B cell (primary cell): ENCODE data around the gene PIP4K2A. TPM values are rescaled to one million over a fixed set of nuclear protein-coding genes. Genes with fewer than 3 reads are reported as not detected.

Source experiments
- ATAC-seq: fragments of 200-7000 bp; cut with Tn5 transposase; one replicate; pipeline ENCODE4 v1.10.0; 2021; ENCODE audit warnings: low read depth, mild to moderate bottlenecking, moderate number of reproducible peaks, moderate library complexity
- CTCF ChIA-PET: fragments of 350-600 bp; sonication (Branson Sonifier 250); formaldehyde crosslinking; loops from one replicate; lab custom pipeline; 2021; ENCODE audit warnings: antibody characterized with exemption, inconsistent platforms; lab: Charles Lee
- POLR2A ChIA-PET: fragments of 350-600 bp; sonication (Branson Sonifier 250); formaldehyde crosslinking; loops from one replicate; lab custom pipeline; 2021; ENCODE audit warnings: antibody characterized with exemption; lab: Charles Lee
- DNase-seq: peaks from one replicate; pipeline ENCODE4 v3.0.0; 2013
- H2AFZ ChIP-seq: 2 replicates; pipeline ENCODE4 v1.6.1; 2012; ENCODE audit warnings: mild to moderate bottlenecking, low read depth, low read length; ENCODE audit not compliant: insufficient read depth, poor library complexity, severe bottlenecking
- H3K27ac ChIP-seq, 2 donors: 1 replicate in 1 of 2; 2 replicates in 1 of 2; pipeline ENCODE4 v1.5.1; 2012 to 2013; ENCODE audit warnings: low read length in 2 of 2, mild to moderate bottlenecking in 2 of 2, moderate library complexity in 1 of 2
- H3K27me3 ChIP-seq, 4 experiments: fragments of 200-600 bp in 1 of 4; sonication (generic) in 1 of 4; replicated peaks in 1 of 4; 1 replicate in 2 of 4; 2 replicates in 2 of 4; pipeline versions ENCODE4 v1.6.1 to v1.7.0; 2013 to 2016; ENCODE audit warnings: low read length in 3 of 4, mild to moderate bottlenecking in 2 of 4, mixed read lengths in 1 of 4, moderate library complexity in 1 of 4; ENCODE audit not compliant: insufficient read depth in 4 of 4, control insufficient read depth in 3 of 4; ENCODE audit errors: control extremely low read depth in 1 of 4
- H3K36me3 ChIP-seq, 2 experiments: replicated peaks in 1 of 2; 1 replicate in 1 of 2; 2 replicates in 1 of 2; pipeline versions ENCODE4 v1.6.1 to v1.7.1; 2013; ENCODE audit warnings: low read length in 1 of 2; ENCODE audit not compliant: insufficient read depth in 2 of 2, control insufficient read depth in 1 of 2; ENCODE audit errors: control extremely low read depth in 1 of 2, extremely low read depth in 1 of 2
- H3K4me1 ChIP-seq, 2 donors: fragments of 200-600 bp in 1 of 2; sonication (generic) in 1 of 2; 1 replicate in 1 of 2; 2 replicates in 1 of 2; pipeline versions ENCODE4 v1.5.1 to v1.6.1; 2013 to 2017; ENCODE audit warnings: low read length in 2 of 2; ENCODE audit not compliant: control insufficient read depth in 2 of 2, insufficient read depth in 2 of 2
- H3K4me2 ChIP-seq: replicated peaks from 2 replicates; pipeline ENCODE3; 2012; ENCODE audit warnings: mild to moderate bottlenecking, low read depth, low read length; ENCODE audit not compliant: poor library complexity, severe bottlenecking
- H3K4me3 ChIP-seq, 5 experiments: fragments of 200-600 bp in 1 of 5; sonication (generic) in 1 of 5; 1 replicate in 3 of 5; 2 replicates in 2 of 5; pipeline versions ENCODE4 v1.5.1 to v1.7.0; 2011 to 2016; ENCODE audit warnings: low read length in 4 of 5, mild to moderate bottlenecking in 4 of 5, low read depth in 2 of 5, control low read depth in 1 of 5, moderate library complexity in 1 of 5; ENCODE audit not compliant: insufficient read depth in 1 of 5; ENCODE audit errors: control extremely low read depth in 1 of 5, extremely low read depth in 1 of 5
- H3K79me2 ChIP-seq: fragments of 200-600 bp; sonication (generic); one replicate; pipeline ENCODE4 v1.6.0; 2016; ENCODE audit warnings: low read length; ENCODE audit not compliant: control insufficient read depth, insufficient read depth
- H3K9ac ChIP-seq: fragments of 200-600 bp; sonication (generic); 2 replicates; pipeline ENCODE4 v1.6.1; 2017; ENCODE audit warnings: mild to moderate bottlenecking, low read length, moderate library complexity
- H3K9me3 ChIP-seq, 3 donors: one replicate each; pipeline versions ENCODE4 v1.6.1 to v1.7.1; 2013; ENCODE audit warnings: low read length in 2 of 3; ENCODE audit not compliant: control insufficient read depth in 2 of 3, insufficient read depth in 1 of 3; ENCODE audit errors: control extremely low read depth in 1 of 3
- H4K20me1 ChIP-seq: 2 replicates; pipeline ENCODE4 v1.6.0; 2012; ENCODE audit warnings: mild to moderate bottlenecking, low read length; ENCODE audit not compliant: insufficient read depth, control insufficient read depth, poor library complexity, severe bottlenecking
- H3K27ac Mint-ChIP-seq: one replicate; pipeline ENCODE4 v1.8.0; 2021; ENCODE audit warnings: mixed read lengths
- H3K27me3 Mint-ChIP-seq: one replicate; pipeline ENCODE4 v1.8.0; 2021; ENCODE audit warnings: mixed read lengths
- H3K4me1 Mint-ChIP-seq: one replicate; pipeline ENCODE4 v1.8.0; 2021; ENCODE audit warnings: mixed read lengths
- H3K4me3 Mint-ChIP-seq: one replicate; pipeline ENCODE4 v1.8.0; 2021; ENCODE audit warnings: mixed read lengths
- H3K9me3 Mint-ChIP-seq: one replicate; pipeline ENCODE4 v1.8.0; 2022; ENCODE audit warnings: mixed read lengths; ENCODE audit not compliant: insufficient read depth
- CTCF ChIP-seq: fragments of 200-600 bp; IDR thresholded peaks from one replicate; pipeline ENCODE4 v1.8.0; 2022; ENCODE audit warnings: antibody characterized with exemption, mild to moderate bottlenecking
- EZH2 ChIP-seq: IDR thresholded peaks from 2 replicates; pipeline ENCODE4 v1.6.1; 2012; ENCODE audit warnings: borderline replicate concordance, low read depth, mild to moderate bottlenecking, moderate library complexity, low read length; ENCODE audit not compliant: insufficient read depth, poor library complexity, severe bottlenecking
- WGBS: methylation state at CpG from one replicate; pipeline ENCODE4 v1.1.5; 2013; ENCODE audit warnings: missing lambda C conversion rate; ENCODE audit not compliant: insufficient coverage; 5-methylcytosine and 5-hydroxymethylcytosine counted together
- intact Hi-C: fragments of 100-400 bp; cut with micrococcal nuclease; formaldehyde crosslinking; loops from one replicate; pipeline ENCODE4 v1.10.0; 2022
- polyA plus RNA-seq: library from polyadenylated mRNA; depleted of rRNA; stranded (reverse); fragments of >200 nt; gene quantifications from 2 replicates; pipeline ENCODE4 v1.2.3, GENCODE V29; 2012
- total RNA-seq, 2 donors: library from RNA; stranded (reverse); fragments of 120-200 nt in 1 of 2; gene quantifications; 1 replicate in 1 of 2; 2 replicates in 1 of 2; pipeline versions ENCODE4 v1.2.3 to v1.2.4, GENCODE V29; 2013 to 2022

PIP4K2A gene
- total and polyA plus RNA-seq, 2 donors (not counting 1 experiment from before 2014, with no cell fraction given) = 21.8 to 103 TPM

- Histone ChIP-seq H3K4me3 (no peak overlapping the region), H3K9ac (peak overlapping the region; percentile 15), H3K36me3 (peaks cover 0 to 10% of the 10 kb centered on the region in 2 experiments), H4K20me1 (no peaks in the 10 kb centered on the region), H3K27ac (peak overlapping the region; percentile 80 to 91), H3K4me1 (peaks cover 81 to 89% of the 10 kb centered on the region in 2 donors), H3K9me3 (peaks cover 0 to 4% (median 0%) of the 10 kb centered on the region in 3 donors), H3K79me2 (peaks cover 40% of the 10 kb centered on the region), H2AFZ (peak overlapping the region; percentile 14), H3K27me3 (no peaks in the 10 kb centered on the region), H3K4me2 (peak overlapping the region; percentile 68)
- peaks cover 91% of the 10 kb centered on the region for H3K4me1 Mint-ChIP-seq
- WGBS = 95% methylated on average over 4 of the region's 5 CpGs
- H3K4me3 Mint-ChIP-seq = peak overlapping the region; percentile 17
- TF ChIP-seq EZH2 (no peak), CTCF (no peak)
- H3K27me3 Mint-ChIP-seq = no peaks in the 10 kb centered on the region
- ATAC-seq = no peak
- ChIA-PET CTCF (interaction anchor here (0.8 to 2.6 kb wide), 7 partner anchors 10 to 372 kb away, joined by 3 to 14 read pairs (median 4); no protein-coding TSS in a partner anchor), POLR2A (interaction anchor here (0.8 to 1.4 kb wide), 9 partner anchors 10 to 598 kb away, joined by 3 to 6 read pairs (median 3); partner anchors contain the start of gene DNAJC1)
- peak overlapping the region; percentile 90 for H3K27ac Mint-ChIP-seq
- no peak for DNase-seq
- intact Hi-C loops = loop anchor here (2.0 to 5.0 kb wide), 3 partner anchors 15 to 164 kb away; no protein-coding TSS in a partner anchor
- H3K9me3 Mint-ChIP-seq = no peaks in the 10 kb centered on the region
Measured at GRCh38 chr10:22601618-22602017, 112.8 kb downstream of the PIP4K2A start.

GRCh38 chr10:22599636-22600228 is 114.6 kb downstream of the PIP4K2A start:
- H3K36me3 ChIP-seq = peaks cover 0 to 15% of the 10 kb centered on the region in 2 experiments
- H3K4me1 Mint-ChIP-seq = peaks cover 87% of the 10 kb centered on the region
- no peaks in the 10 kb centered on the region for H3K27me3 ChIP-seq
- TF ChIP-seq CTCF = no peak
- no peak for TF ChIP-seq EZH2
- H3K4me3 ChIP-seq = no peak overlapping the region
- DNase-seq (no peak), ATAC-seq (no peak)
- peaks cover 76 to 77% of the 10 kb centered on the region in 2 donors for H3K4me1 ChIP-seq
- peaks cover 51% of the 10 kb centered on the region for H3K79me2 ChIP-seq
- ChIA-PET POLR2A (interaction anchor here (0.6 kb wide), 1 partner anchor 112 kb away, joined by 7 read pairs; no protein-coding TSS in a partner anchor), CTCF (interaction anchor here (1.3 to 2.6 kb wide), 4 partner anchors 15 to 77 kb away, joined by 3 to 14 read pairs (median 6); no protein-coding TSS in a partner anchor)
- peak overlapping the region; percentile 69 for H3K4me3 Mint-ChIP-seq
- H3K9me3 ChIP-seq = no peaks in the 10 kb centered on the region
- no peaks in the 10 kb centered on the region for H3K9me3 Mint-ChIP-seq
- H3K27ac ChIP-seq = peak overlapping the region; percentile 80 to 91
- H2AFZ ChIP-seq = no peak overlapping the region
- H3K4me2 ChIP-seq = peak overlapping the region; percentile 68
- H3K27me3 Mint-ChIP-seq = no peaks in the 10 kb centered on the region
- no peaks in the 10 kb centered on the region for H4K20me1 ChIP-seq
- H3K9ac ChIP-seq = no peak overlapping the region
- peak overlapping the region; percentile 90 for H3K27ac Mint-ChIP-seq
- intact Hi-C loops = loop anchor here (2.0 to 5.0 kb wide), 5 partner anchors 17 to 162 kb away; no protein-coding TSS in a partner anchor
- 92% methylated on average over 2 of the region's 11 CpGs for WGBS
